HEK293T (cell line): ENCODE measurements around the gene NUCB2.

Source experiments
- BHLHE40 ChIP-seq: fragments of 450-650 bp; IDR thresholded peaks from 2 replicates; pipeline ENCODE4 v1.6.1; 2016; ENCODE audit warnings: mild to moderate bottlenecking, moderate library complexity, borderline replicate concordance
- CTBP1 ChIP-seq: fragments of 450-650 bp; IDR thresholded peaks from 2 replicates; pipeline ENCODE4 v1.6.1; 2016; ENCODE audit warnings: borderline replicate concordance
- ELF4 ChIP-seq: fragments of 450-650 bp; IDR thresholded peaks from 2 replicates; pipeline ENCODE4 v1.6.1; 2017; ENCODE audit warnings: antibody characterized with exemption
- FOXK2 ChIP-seq: fragments of 450-650 bp; IDR thresholded peaks from 2 replicates; pipeline ENCODE4 v1.6.1; 2016; ENCODE audit warnings: mild to moderate bottlenecking
- L3MBTL2 ChIP-seq: fragments of 450-650 bp; conservative IDR thresholded peaks from 2 replicates; pipeline ENCODE4 v1.6.1; 2016; ENCODE audit warnings: mild to moderate bottlenecking
- LEF1 ChIP-seq: fragments of 450-650 bp; IDR thresholded peaks from 2 replicates; pipeline ENCODE4 v1.6.1; 2017; ENCODE audit warnings: mild to moderate bottlenecking, borderline replicate concordance
- SP1 ChIP-seq: fragments of 450-650 bp; IDR thresholded peaks from 2 replicates; pipeline ENCODE4 v1.6.1; 2017
- SUZ12 ChIP-seq: fragments of 450-650 bp; IDR thresholded peaks from 2 replicates; pipeline ENCODE4 v1.6.1; 2016; ENCODE audit warnings: mild to moderate bottlenecking
- TARDBP ChIP-seq: fragments of 450-650 bp; IDR thresholded peaks from 2 replicates; pipeline ENCODE4 v1.6.1; 2016
- ZNF384 ChIP-seq: fragments of 450-650 bp; IDR thresholded peaks from 2 replicates; pipeline ENCODE4 v1.6.1; 2016
- TF ChIP-seq, protein P1 (sequence below): fragments of 450-650 bp; IDR thresholded peaks from 2 replicates; pipeline ENCODE4 v1.6.1; 2016

DNA sequence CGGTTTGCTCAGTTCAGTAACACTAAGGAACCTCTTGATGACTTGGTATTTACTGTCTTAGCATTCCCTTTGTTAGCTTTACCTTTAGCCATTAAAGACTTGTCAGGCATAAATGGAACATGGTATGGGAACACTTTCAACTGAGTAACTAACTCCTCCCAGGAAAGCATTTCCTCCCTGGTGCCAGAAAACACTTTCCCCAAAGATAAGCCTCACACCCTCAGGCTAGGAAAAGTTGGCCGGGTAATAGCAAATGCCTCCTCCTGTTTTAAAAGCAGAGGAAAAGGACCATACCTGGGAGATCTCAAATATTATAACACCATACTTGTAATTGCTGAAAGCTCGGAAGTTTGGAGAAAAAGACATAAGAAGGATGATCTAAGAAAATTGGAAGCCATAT lies 100.0 kb downstream of the NUCB2 start:
- TF ChIP-seq ELF4 (no peak), SP1 (no peak), FOXK2 (no peak), CTBP1 (no peak), TARDBP (no peak), BHLHE40 (no peak), LEF1 (no peak), ZNF384 (no peak), SUZ12 (no peak), L3MBTL2 (no peak)
- TF ChIP-seq, protein P1, sequence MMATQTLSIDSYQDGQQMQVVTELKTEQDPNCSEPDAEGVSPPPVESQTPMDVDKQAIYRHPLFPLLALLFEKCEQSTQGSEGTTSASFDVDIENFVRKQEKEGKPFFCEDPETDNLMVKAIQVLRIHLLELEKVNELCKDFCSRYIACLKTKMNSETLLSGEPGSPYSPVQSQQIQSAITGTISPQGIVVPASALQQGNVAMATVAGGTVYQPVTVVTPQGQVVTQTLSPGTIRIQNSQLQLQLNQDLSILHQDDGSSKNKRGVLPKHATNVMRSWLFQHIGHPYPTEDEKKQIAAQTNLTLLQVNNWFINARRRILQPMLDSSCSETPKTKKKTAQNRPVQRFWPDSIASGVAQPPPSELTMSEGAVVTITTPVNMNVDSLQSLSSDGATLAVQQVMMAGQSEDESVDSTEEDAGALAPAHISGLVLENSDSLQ, result no peak
